Parathyroid adenoma (tissue), 2 donors: ENCODE results near the gene PEF1.

Experiments used
- H2AFZ ChIP-seq: fragments of 300-600 bp; sonication (generic); one replicate; pipeline ENCODE4 v1.7.0; 2017; ENCODE audit warnings: antibody characterized with exemption, mild to moderate bottlenecking
- H3K27ac ChIP-seq: fragments of 300-600 bp; sonication (generic); one replicate; pipeline ENCODE4 v1.7.0; 2017
- H3K27me3 ChIP-seq: fragments of 300-600 bp; sonication (generic); one replicate; pipeline ENCODE4 v1.7.0; 2017; ENCODE audit warnings: low read length; ENCODE audit not compliant: control insufficient read depth, insufficient read depth
- H3K36me3 ChIP-seq: fragments of 300-600 bp; sonication (generic); one replicate; pipeline ENCODE4 v1.7.0; 2017; ENCODE audit warnings: low read length; ENCODE audit not compliant: control insufficient read depth, insufficient read depth
- H3K4me1 ChIP-seq: fragments of 300-600 bp; sonication (generic); one replicate; pipeline ENCODE4 v1.7.0; 2017; ENCODE audit warnings: control low read depth
- H3K4me2 ChIP-seq: fragments of 300-600 bp; sonication (generic); one replicate; pipeline ENCODE4 v1.7.0; 2017; ENCODE audit warnings: low read length
- H3K4me3 ChIP-seq: fragments of 300-600 bp; sonication (generic); one replicate; pipeline ENCODE4 v1.7.0; 2017; ENCODE audit warnings: low read depth, low read length
- H3K79me2 ChIP-seq: fragments of 300-600 bp; sonication (generic); one replicate; pipeline ENCODE4 v1.7.0; 2017; ENCODE audit warnings: control low read depth
- H3K9ac ChIP-seq: fragments of 300-600 bp; sonication (generic); one replicate; pipeline ENCODE4 v1.7.0; 2017; ENCODE audit warnings: mild to moderate bottlenecking
- H3K9me3 ChIP-seq: fragments of 300-600 bp; sonication (generic); one replicate; pipeline ENCODE4 v1.7.0; 2017; ENCODE audit warnings: low read length; ENCODE audit not compliant: control insufficient read depth
- TF ChIP-seq, protein P1 (sequence below): fragments of 300-600 bp; sonication (generic); IDR thresholded peaks from one replicate; pipeline ENCODE4 v1.7.0; 2017; ENCODE audit warnings: antibody characterized with exemption, mild to moderate bottlenecking
- donor health status: primary hyperparathyroidism.

Gene PEF1

DNA sequence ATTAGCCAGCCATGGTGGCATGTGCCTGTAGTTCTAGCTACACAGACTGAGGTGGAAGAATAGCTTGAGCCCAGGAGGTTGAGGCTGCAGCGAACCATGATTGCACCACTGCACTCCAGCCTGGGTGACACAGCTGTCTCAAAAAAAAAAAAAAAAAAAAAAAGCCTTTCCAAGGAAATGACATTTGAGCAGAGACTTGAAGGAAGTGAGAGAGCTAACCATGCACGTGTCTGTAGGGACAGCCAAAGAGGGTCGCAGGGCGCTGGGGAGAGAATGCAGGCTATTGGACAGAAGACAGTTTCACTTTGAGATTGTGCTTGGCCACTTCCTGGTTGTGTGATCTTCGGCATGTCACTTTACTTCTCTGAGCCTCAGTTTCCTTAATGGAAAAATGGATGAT is 20.4 kb downstream of the PEF1 start:
- H3K79me2 ChIP-seq: no peaks in the 10 kb centered on the region
- no peak overlapping the region for H2AFZ ChIP-seq
- H3K27ac ChIP-seq: no peak overlapping the region
- TF ChIP-seq, protein P1, sequence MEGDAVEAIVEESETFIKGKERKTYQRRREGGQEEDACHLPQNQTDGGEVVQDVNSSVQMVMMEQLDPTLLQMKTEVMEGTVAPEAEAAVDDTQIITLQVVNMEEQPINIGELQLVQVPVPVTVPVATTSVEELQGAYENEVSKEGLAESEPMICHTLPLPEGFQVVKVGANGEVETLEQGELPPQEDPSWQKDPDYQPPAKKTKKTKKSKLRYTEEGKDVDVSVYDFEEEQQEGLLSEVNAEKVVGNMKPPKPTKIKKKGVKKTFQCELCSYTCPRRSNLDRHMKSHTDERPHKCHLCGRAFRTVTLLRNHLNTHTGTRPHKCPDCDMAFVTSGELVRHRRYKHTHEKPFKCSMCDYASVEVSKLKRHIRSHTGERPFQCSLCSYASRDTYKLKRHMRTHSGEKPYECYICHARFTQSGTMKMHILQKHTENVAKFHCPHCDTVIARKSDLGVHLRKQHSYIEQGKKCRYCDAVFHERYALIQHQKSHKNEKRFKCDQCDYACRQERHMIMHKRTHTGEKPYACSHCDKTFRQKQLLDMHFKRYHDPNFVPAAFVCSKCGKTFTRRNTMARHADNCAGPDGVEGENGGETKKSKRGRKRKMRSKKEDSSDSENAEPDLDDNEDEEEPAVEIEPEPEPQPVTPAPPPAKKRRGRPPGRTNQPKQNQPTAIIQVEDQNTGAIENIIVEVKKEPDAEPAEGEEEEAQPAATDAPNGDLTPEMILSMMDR: no peak
- H3K4me1 ChIP-seq: no peaks in the 10 kb centered on the region
- H3K9ac ChIP-seq: no peak overlapping the region
- H3K4me3 ChIP-seq: no peak overlapping the region
- H3K27me3 ChIP-seq: no peaks in the 10 kb centered on the region
- no peaks in the 10 kb centered on the region for H3K36me3 ChIP-seq
- no peaks in the 10 kb centered on the region for H3K9me3 ChIP-seq
- H3K4me2 ChIP-seq: no peak overlapping the region

DNA sequence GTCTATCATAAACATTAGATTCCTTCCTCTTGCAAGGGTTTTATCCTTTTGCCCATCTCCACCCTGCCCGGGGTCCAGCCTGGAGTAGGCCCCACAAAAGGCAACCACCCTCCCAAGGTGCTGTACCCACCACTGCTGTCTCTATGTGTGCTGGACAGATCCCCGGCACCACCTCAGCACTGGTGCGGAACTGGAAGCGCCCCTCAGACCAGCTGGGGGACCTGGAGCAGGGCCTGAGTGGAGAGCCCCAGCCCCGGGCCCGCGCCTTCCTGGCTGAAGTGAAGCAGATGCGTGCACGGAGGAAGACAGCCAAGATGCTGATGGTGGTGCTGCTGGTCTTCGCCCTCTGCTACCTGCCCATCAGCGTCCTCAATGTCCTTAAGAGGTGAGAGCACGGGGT is 21.3 kb downstream of the PEF1 start:
- Histone ChIP-seq H2AFZ (no peak overlapping the region), H3K27me3 (no peaks in the 10 kb centered on the region), H3K79me2 (no peaks in the 10 kb centered on the region), H3K36me3 (no peaks in the 10 kb centered on the region), H3K27ac (no peak overlapping the region), H3K9me3 (no peaks in the 10 kb centered on the region), H3K4me2 (no peak overlapping the region), H3K4me1 (no peaks in the 10 kb centered on the region), H3K9ac (no peak overlapping the region), H3K4me3 (no peak overlapping the region)
- TF ChIP-seq, protein P1: no peak

DNA sequence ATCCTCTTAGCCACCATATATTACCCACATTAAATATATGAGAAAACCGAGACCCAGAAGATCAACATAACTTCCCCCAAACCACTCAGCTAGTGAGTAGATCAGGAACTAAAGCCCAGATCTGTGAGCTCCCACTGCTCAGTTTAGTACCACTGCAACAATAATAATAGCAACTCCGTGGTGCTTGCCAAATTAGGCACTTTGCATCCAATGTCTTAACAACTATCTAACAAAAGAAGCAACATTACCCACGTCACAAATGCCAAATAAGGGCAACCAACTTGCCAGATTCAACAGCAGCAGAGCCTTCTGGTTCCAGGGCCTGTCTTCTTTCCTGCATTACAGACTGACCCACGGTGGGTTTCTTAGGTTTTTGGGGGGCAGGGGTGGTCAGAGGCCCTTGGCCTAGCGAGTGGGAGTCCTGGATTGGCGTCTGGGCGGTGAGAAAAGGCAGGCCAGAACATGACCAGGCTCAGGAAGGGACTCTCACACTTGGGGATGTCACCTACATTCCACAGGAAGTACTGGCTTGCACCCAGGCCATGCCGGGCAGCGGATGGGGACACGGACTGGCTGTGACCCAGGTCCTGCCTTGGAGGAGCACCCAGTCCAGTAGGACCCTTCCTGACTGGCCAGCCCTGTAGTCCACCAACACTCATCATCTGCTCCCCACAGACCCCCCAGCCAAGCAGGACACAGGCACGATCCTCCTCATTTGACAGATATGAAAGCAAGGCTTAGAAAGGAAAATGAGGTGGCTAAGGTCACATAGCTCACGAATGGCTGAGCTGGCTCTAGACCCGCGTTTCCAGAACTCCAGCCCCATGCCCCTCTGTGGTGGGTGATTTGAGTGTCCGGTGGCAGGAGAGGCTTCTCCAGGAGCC is 22.6 kb downstream of the PEF1 start:
- H3K9ac ChIP-seq: no peak overlapping the region
- H3K4me2 ChIP-seq: no peak overlapping the region
- H3K79me2 ChIP-seq: no peaks in the 10 kb centered on the region
- H3K4me3 ChIP-seq: no peak overlapping the region
- TF ChIP-seq, protein P1: no peak
- H2AFZ ChIP-seq: no peak overlapping the region
- no peaks in the 10 kb centered on the region for H3K9me3 ChIP-seq
- no peaks in the 10 kb centered on the region for H3K36me3 ChIP-seq
- H3K27ac ChIP-seq: no peak overlapping the region
- no peaks in the 10 kb centered on the region for H3K27me3 ChIP-seq
- no peaks in the 10 kb centered on the region for H3K4me1 ChIP-seq

DNA sequence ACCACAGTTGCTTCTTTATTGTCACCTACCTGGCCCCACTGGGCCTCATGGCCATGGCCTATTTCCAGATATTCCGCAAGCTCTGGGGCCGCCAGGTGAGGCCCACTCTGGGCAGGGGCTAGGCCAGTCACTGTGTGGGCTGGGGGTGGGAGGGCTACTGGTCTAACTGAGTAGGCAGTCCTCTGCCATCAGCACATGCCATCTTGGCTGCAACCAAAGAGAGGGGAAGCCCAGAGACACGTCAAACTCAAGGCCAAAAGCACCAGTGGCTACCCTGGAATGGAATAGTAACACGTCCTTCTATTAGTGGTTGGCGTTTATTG is 23.2 kb downstream of the PEF1 start:
- H3K27me3 ChIP-seq: no peaks in the 10 kb centered on the region
- no peak overlapping the region for H3K9ac ChIP-seq
- H3K9me3 ChIP-seq: no peaks in the 10 kb centered on the region
- H3K4me1 ChIP-seq: no peaks in the 10 kb centered on the region
- H3K27ac ChIP-seq: no peak overlapping the region
- H2AFZ ChIP-seq: no peak overlapping the region
- no peaks in the 10 kb centered on the region for H3K79me2 ChIP-seq
- no peak overlapping the region for H3K4me3 ChIP-seq
- no peak overlapping the region for H3K4me2 ChIP-seq
- TF ChIP-seq, protein P1: no peak
- H3K36me3 ChIP-seq: no peaks in the 10 kb centered on the region
